Neural cell (in vitro differentiated cells): ENCODE measurements around the gene SVOP. TPM values are rescaled to one million over a fixed set of nuclear protein-coding genes. Genes with fewer than 3 reads are reported as not detected.

ENCODE experiments used
- H2AFZ ChIP-seq: fragments of 200-600, 300-800 bp; sonication (generic), shearing (Covaris generic); 2 replicates; pipeline ENCODE4 v1.6.0; 2014; ENCODE audit warnings: low read depth, mild to moderate bottlenecking, antibody characterized with exemption, low read length, moderate library complexity
- H3F3A ChIP-seq: fragments of 200-600 bp; shearing (Covaris generic); 2 replicates; pipeline ENCODE4 v1.6.1; 2016; ENCODE audit warnings: mild to moderate bottlenecking, moderate library complexity, mixed read lengths, antibody characterized with exemption, low read length; ENCODE audit not compliant: insufficient read depth, poor library complexity, severe bottlenecking
- H3K27ac ChIP-seq: fragments of 200-600, 300-800 bp; sonication (generic), shearing (Covaris generic); 2 replicates; pipeline ENCODE4 v1.5.1; 2014; ENCODE audit warnings: mild to moderate bottlenecking, low read length, moderate library complexity
- H3K27me3 ChIP-seq: fragments of 300-800, 200-600 bp; sonication (generic), shearing (Covaris generic); 2 replicates; pipeline ENCODE4 v1.6.0; 2014; ENCODE audit warnings: mild to moderate bottlenecking, low read depth, low read length, moderate library complexity; ENCODE audit not compliant: insufficient read depth
- H3K36me3 ChIP-seq: fragments of 300-800, 200-600 bp; sonication (generic), shearing (Covaris generic); 2 replicates; pipeline ENCODE4 v1.5.1; 2014; ENCODE audit warnings: mild to moderate bottlenecking, antibody characterized with exemption, low read length, moderate library complexity; ENCODE audit not compliant: insufficient read depth
- H3K4me2 ChIP-seq: fragments of 300-800, 200-600 bp; sonication (generic), shearing (Covaris generic); 2 replicates; pipeline ENCODE4 v1.6.0; 2014; ENCODE audit warnings: mild to moderate bottlenecking, low read length
- H3K4me3 ChIP-seq: fragments of 300-800, 200-600 bp; sonication (generic), shearing (Covaris generic); 2 replicates; pipeline ENCODE4 v1.5.1; 2014; ENCODE audit warnings: mild to moderate bottlenecking, low read length, moderate library complexity
- H3K79me2 ChIP-seq: fragments of 200-600 bp; shearing (Covaris generic); replicated peaks from 2 replicates; pipeline ENCODE4 v1.6.0; 2014; ENCODE audit warnings: mild to moderate bottlenecking, low read length, moderate library complexity; ENCODE audit not compliant: insufficient read depth
- H3K9ac ChIP-seq: fragments of 300-800, 200-600 bp; sonication (generic), shearing (Covaris generic); 2 replicates; pipeline ENCODE4 v1.6.1; 2016; ENCODE audit warnings: mild to moderate bottlenecking, low read length, mixed read lengths
- H3K9me2 ChIP-seq: fragments of 200-600 bp; shearing (Covaris generic); 2 replicates; pipeline ENCODE4 v1.6.1; 2016; ENCODE audit warnings: mild to moderate bottlenecking, low read length, mixed read lengths; ENCODE audit not compliant: insufficient read depth
- H3K9me3 ChIP-seq: fragments of 200-600, 300-800 bp; sonication (generic), shearing (Covaris generic); 2 replicates; pipeline ENCODE4 v1.6.1; 2016; ENCODE audit warnings: mild to moderate bottlenecking, mixed run types, low read length, moderate library complexity, mixed read lengths
- H4K20me1 ChIP-seq: fragments of 200-600 bp; shearing (Covaris generic); 2 replicates; pipeline ENCODE4 v1.6.1; 2016; ENCODE audit warnings: mild to moderate bottlenecking, mixed run types; ENCODE audit not compliant: insufficient read depth
- EP300 ChIP-seq: fragments of 450-650 bp; conservative IDR thresholded peaks from 2 replicates; pipeline ENCODE4 v1.6.1; 2014; ENCODE audit warnings: antibody characterized with exemption, mild to moderate bottlenecking, moderate library complexity; ENCODE audit not compliant: poor library complexity, severe bottlenecking
- EZH2 ChIP-seq: fragments of 200-600, 300-800 bp; shearing (Covaris generic), sonication (generic); IDR thresholded peaks from 2 replicates; pipeline ENCODE4 v1.6.1; 2014; ENCODE audit warnings: antibody characterized with exemption, low read length, borderline replicate concordance, mild to moderate bottlenecking; ENCODE audit not compliant: insufficient read depth, poor library complexity, severe bottlenecking
- MXI1 ChIP-seq: fragments of 450-650 bp; conservative IDR thresholded peaks from 2 replicates; pipeline ENCODE4 v1.6.1; 2014; ENCODE audit warnings: antibody characterized with exemption, mild to moderate bottlenecking; ENCODE audit not compliant: poor library complexity, severe bottlenecking
- POLR2AphosphoS5 ChIP-seq: IDR thresholded peaks from 2 replicates; pipeline ENCODE4 v1.6.1; 2012
- RAD21 ChIP-seq: fragments of 450-650 bp; conservative IDR thresholded peaks from 2 replicates; pipeline ENCODE4 v1.6.1; 2014; ENCODE audit warnings: antibody characterized with exemption, mild to moderate bottlenecking, moderate library complexity
- REST ChIP-seq: IDR thresholded peaks from 2 replicates; pipeline ENCODE4 v1.6.1; 2012; ENCODE audit warnings: borderline replicate concordance
- SMC3 ChIP-seq: fragments of 450-650 bp; conservative IDR thresholded peaks from 2 replicates; pipeline ENCODE4 v1.6.1; 2014; ENCODE audit warnings: antibody characterized with exemption, mild to moderate bottlenecking, moderate library complexity; ENCODE audit not compliant: poor library complexity
- TAF1 ChIP-seq: IDR thresholded peaks from 2 replicates; pipeline ENCODE4 v1.6.1; 2012; ENCODE audit warnings: low read depth
- polyA plus RNA-seq: library from polyadenylated mRNA; depleted of rRNA; stranded (reverse); fragments of >200 nt; gene quantifications from 2 replicates; pipeline ENCODE4 v1.2.3, GENCODE V29; 2014
- TF ChIP-seq, protein P1 (sequence below): fragments of 450-650 bp; IDR thresholded peaks from 2 replicates; pipeline ENCODE4 v1.5.1; 2014; ENCODE audit warnings: antibody characterized with exemption, mild to moderate bottlenecking, moderate library complexity; ENCODE audit not compliant: poor library complexity, severe bottlenecking

Gene SVOP
- polyA plus RNA-seq, 1 donor from 2014 or later, result 41.3 TPM

- peaks cover 37% of the 10 kb centered on the region for H3K79me2 ChIP-seq
- no peaks in the 10 kb centered on the region for H3K36me3 ChIP-seq
- H3K27me3 ChIP-seq, result no peaks in the 10 kb centered on the region
- no peaks in the 10 kb centered on the region for H3K9me3 ChIP-seq
- no peak overlapping the region for H3K4me2 ChIP-seq
- H3F3A ChIP-seq, result no peaks in the 10 kb centered on the region
- H2AFZ ChIP-seq, result no peak overlapping the region
- H3K4me3 ChIP-seq, result no peak overlapping the region
- no peaks in the 10 kb centered on the region for H3K9me2 ChIP-seq
- TF ChIP-seq EZH2, result no peak
- H4K20me1 ChIP-seq, result no peaks in the 10 kb centered on the region
- no peak overlapping the region for H3K27ac ChIP-seq
- no peak overlapping the region for H3K9ac ChIP-seq
These were observed 3.9 kb downstream of the SVOP start for GRCh38 chr12:109016978-109017377.

DNA sequence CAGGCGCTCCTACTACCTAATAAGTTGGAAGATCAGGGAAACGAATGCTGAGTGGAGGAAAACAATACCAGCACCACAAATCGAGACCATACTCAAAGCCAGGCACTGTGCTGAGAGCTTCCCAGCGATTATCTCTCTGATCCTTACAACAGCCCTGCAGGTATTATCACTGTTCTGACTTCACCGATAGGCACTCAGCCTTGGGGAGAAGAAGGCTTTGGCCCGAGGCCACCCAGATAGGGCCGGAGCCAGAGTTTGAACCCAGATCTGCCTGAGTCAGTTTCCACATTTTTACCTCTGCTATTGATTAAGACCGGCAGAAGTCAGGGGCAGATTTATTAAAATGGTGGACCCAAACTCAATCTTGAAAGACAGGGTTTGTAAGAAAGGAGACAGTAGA, 4.9 kb downstream of the SVOP start:
- H3K4me2 ChIP-seq, result no peak overlapping the region
- TF ChIP-seq REST (no peak), TAF1 (no peak), MXI1 (no peak), SMC3 (no peak), POLR2AphosphoS5 (no peak), EP300 (no peak), RAD21 (no peak), EZH2 (no peak)
- TF ChIP-seq, protein P1, sequence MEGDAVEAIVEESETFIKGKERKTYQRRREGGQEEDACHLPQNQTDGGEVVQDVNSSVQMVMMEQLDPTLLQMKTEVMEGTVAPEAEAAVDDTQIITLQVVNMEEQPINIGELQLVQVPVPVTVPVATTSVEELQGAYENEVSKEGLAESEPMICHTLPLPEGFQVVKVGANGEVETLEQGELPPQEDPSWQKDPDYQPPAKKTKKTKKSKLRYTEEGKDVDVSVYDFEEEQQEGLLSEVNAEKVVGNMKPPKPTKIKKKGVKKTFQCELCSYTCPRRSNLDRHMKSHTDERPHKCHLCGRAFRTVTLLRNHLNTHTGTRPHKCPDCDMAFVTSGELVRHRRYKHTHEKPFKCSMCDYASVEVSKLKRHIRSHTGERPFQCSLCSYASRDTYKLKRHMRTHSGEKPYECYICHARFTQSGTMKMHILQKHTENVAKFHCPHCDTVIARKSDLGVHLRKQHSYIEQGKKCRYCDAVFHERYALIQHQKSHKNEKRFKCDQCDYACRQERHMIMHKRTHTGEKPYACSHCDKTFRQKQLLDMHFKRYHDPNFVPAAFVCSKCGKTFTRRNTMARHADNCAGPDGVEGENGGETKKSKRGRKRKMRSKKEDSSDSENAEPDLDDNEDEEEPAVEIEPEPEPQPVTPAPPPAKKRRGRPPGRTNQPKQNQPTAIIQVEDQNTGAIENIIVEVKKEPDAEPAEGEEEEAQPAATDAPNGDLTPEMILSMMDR, result no peak
- H3K9me3 ChIP-seq, result no peaks in the 10 kb centered on the region
- H2AFZ ChIP-seq, result no peak overlapping the region
- no peaks in the 10 kb centered on the region for H3K36me3 ChIP-seq
- H3K27me3 ChIP-seq, result no peaks in the 10 kb centered on the region
- no peaks in the 10 kb centered on the region for H3K9me2 ChIP-seq
- no peaks in the 10 kb centered on the region for H4K20me1 ChIP-seq
- no peak overlapping the region for H3K9ac ChIP-seq
- peaks cover 37% of the 10 kb centered on the region for H3K79me2 ChIP-seq
- no peak overlapping the region for H3K27ac ChIP-seq
- H3K4me3 ChIP-seq, result no peak overlapping the region
- no peaks in the 10 kb centered on the region for H3F3A ChIP-seq
